AG09309 (cell line): Measurements from ENCODE around the gene KCNB1.

Source experiments
- DNase-seq: peaks from one replicate; pipeline ENCODE4 v3.0.0-alpha.2; 2010; ENCODE audit warnings: low read depth
- H3K4me3 ChIP-seq: 2 replicates; pipeline ENCODE4 v1.5.1; 2011; ENCODE audit warnings: mild to moderate bottlenecking, low read depth, low read length, moderate library complexity; ENCODE audit not compliant: control insufficient read depth
- TF ChIP-seq, protein P1 (sequence below): IDR thresholded peaks from 2 replicates; pipeline ENCODE4 v1.5.1; 2011; ENCODE audit warnings: mild to moderate bottlenecking, low read depth, low read length, inconsistent platforms; ENCODE audit not compliant: insufficient read depth, control insufficient read depth; ENCODE audit errors: missing control alignments

KCNB1 gene

DNA sequence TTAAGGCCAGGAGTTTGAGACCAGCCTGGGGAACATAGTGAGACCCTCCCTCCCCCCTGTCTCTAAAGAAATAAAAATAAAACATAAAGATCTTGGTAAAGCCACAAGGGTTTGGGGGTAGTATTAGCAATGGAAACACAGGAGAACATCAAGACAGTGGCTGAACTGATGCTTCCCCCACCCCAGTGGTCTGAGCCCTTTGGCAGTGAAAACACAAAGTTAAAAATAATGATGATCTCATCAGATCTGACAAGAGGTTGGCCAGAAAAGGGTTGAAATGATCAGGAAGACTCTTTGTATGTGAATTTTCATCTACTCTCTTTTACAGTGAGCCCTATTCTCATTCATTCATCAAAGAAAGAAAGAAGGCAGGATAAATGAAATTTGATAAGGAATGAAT is 93.7 kb downstream of the KCNB1 start:
- no peak for DNase-seq
- no peak overlapping the region for H3K4me3 ChIP-seq
- TF ChIP-seq, protein P1, sequence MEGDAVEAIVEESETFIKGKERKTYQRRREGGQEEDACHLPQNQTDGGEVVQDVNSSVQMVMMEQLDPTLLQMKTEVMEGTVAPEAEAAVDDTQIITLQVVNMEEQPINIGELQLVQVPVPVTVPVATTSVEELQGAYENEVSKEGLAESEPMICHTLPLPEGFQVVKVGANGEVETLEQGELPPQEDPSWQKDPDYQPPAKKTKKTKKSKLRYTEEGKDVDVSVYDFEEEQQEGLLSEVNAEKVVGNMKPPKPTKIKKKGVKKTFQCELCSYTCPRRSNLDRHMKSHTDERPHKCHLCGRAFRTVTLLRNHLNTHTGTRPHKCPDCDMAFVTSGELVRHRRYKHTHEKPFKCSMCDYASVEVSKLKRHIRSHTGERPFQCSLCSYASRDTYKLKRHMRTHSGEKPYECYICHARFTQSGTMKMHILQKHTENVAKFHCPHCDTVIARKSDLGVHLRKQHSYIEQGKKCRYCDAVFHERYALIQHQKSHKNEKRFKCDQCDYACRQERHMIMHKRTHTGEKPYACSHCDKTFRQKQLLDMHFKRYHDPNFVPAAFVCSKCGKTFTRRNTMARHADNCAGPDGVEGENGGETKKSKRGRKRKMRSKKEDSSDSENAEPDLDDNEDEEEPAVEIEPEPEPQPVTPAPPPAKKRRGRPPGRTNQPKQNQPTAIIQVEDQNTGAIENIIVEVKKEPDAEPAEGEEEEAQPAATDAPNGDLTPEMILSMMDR, result no peak

DNA sequence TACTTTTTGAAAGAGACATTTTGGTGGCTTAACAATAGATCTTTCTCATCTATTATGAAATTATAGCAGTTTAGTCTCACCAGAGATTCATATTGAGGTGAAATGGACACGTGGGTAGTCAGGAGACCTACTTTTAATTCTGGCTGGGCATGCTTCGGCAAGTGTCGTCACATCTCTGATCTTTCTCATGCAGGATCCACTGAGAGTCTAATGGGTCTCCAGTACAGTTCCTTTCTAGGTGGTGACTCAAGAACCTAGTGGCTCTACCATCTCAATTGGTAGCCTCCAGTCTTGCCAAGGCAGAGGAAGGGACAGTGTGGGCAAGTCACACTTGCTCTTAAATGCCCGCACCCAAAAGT is 94.9 kb downstream of the KCNB1 start:
- H3K4me3 ChIP-seq, result no peak overlapping the region
- TF ChIP-seq, protein P1, result no peak
- no peak for DNase-seq

DNA sequence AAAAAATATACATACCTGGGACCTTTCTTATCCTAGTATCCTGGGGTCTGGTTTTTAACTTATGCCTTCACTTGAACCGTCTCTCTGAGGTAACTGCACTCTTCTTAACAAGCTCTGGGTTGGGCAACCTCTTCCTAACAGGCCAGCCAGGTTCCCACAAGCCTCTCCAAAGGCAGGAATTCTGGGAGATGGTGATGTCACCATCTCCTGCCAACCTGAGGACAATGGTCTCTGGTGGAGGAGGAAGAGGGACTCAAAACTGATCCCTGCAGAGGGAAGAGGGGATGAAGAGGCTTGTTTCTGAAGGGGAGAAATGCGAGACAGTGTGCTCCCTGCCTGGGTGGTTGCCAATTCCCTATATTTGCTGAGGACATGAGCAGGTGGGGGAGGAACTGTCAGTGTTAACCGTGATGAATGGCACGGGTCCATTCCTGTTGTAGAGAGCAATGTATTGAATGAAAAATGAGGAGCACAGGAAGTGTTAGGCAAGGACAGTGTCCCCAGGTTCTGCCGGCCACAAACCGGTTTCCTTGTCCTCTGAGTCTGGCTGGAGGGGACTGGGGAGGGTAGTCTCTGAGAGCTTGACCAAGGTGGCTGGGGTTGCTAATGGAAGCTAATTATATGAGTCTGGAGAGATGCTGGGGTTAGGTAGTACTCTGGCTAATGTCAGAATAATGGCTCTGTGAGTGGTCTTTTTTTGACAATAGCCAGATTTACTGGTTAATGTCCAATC is 95.5 kb downstream of the KCNB1 start:
- TF ChIP-seq, protein P1, result no peak
- DNase-seq, result no peak

DNA sequence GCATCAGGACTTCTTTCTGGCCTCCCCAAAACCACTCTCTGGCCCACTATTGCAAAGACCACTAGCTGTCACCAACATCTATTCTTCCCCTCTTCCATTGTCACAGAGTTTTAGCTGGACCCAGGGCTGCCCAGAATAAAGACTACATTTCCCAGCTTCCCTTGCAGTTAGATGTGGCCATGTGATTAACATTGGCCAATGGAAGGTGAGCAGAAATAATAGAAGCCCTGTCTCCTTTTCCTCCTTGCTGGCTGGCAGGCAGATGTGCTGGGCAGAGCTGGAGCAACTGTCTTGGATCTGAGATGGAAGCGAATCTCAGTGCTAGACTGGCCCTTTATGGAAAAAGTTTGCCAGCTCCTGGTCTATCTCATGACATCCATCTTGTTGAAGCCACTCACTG is 97.0 kb downstream of the KCNB1 start:
- no peak overlapping the region for H3K4me3 ChIP-seq
- TF ChIP-seq, protein P1, result no peak
- no peak for DNase-seq

More for the DNA sequence above, 95.5 kb downstream of the KCNB1 start:
- no peak overlapping the region for H3K4me3 ChIP-seq

DNA sequence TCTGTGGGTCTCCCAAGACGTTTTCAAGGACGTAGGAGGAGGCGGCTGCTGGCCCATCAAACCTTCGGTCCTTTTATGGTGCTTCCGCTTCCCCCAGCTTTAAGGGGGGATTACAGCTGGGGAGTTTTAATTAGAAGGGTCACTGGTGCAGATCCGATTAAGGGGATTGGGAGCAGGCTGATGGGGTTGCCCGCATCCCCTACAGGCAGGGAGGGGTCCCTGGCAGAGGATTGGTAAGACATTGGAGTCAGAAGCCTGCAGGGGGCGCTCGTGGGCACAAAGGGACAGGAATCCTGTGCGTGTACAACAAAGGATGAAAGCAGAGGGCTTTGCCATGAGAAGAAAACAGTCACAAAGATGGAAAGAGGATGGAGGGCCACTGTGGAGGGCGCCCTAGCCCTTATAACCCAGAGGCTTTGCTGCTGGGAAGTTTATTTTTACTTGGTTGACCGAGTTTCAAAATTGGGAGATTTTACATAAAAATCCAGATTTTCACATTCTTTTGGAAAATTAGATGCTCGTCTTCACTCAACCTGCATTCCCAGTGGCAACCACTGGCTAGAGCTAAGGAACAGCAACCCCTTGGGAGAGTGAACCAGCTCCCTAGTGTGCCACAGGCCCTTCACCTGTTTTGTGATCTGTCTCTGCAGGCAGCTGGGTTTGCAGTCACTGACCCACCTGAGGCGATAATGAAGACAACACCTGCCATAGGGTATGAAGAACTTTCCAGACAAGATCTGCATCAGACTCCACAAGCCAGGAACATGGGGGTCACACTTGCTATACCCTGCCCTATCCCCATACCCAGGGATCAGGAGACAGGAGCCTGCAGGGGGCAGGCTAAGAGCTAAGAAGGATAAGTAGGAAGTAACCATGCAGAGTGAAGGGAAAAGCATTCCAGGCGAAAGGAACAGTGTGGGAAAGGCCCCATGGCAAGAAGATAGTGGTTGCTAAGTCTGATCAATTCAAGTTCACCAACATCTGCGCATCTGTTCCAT is 97.7 kb downstream of the KCNB1 start:
- no peak overlapping the region for H3K4me3 ChIP-seq
- no peak for DNase-seq
- TF ChIP-seq, protein P1, result peak; percentile 71

DNA sequence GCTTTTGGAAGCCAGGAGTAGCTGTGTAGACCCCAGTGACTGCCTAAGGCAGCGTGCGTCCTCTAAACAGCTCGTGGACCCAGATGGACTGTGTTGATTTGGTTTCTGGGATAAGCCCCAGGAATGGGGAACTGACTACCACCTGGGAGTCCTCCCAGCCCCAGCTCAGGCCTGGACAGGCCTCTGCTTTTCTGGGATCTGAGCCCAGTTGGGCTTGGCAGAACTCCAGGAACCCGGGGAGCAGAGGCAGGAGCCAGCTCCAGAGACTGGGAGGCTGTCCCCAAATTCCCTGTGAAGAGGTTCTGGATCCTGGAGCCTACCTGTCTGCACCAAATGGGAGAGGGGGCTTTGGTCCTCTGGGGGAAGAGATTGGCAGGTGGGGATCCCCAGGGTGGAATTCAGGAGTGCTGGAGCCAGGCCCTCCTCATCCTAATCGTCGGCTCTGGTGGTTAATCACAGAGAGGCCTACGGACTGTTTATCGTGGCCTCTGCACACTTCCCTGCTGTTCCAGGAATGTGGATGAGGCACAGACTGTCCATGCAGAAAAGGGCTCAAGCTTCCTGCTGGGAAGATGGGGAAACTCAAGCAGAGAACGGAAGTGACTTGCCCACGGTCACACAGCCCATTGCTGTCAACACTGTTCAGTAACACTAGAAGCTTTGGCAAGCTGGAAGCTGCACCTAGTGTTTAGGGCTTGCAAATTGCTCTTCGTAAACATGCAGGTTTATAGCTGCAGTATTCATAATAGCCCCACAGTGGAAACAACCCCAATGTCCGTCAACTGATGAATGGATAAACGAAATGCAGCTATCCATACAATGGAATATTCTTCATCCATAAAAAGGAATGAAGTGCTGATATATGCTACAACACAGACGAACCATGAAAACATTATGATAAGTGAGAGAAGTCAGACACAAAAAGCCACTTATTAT is 100.6 kb downstream of the KCNB1 start:
- no peak for DNase-seq
- TF ChIP-seq, protein P1, result no peak
- H3K4me3 ChIP-seq, result no peak overlapping the region
